H9 (cell line): ENCODE measurements around the gene FDX1. TPM values are rescaled to one million over a fixed set of nuclear protein-coding genes. Genes with fewer than 3 reads are reported as not detected.
"Not testable (repeated sequence)": the region's sequence is repeated elsewhere in the genome, so short reads cannot be mapped to it uniquely, and the experiment has no call there.

Experiments
- DNase-seq: peaks from one replicate; pipeline ENCODE4 v3.0.0-alpha.2; 2017
- H2AFZ ChIP-seq: one replicate; pipeline ENCODE4 v1.6.1; 2013; ENCODE audit warnings: mild to moderate bottlenecking, low read length, control low read depth, moderate library complexity
- H2AK5ac ChIP-seq: 2 replicates; pipeline ENCODE4 v1.6.1; 2013; ENCODE audit warnings: low read length, control low read depth, mixed read lengths; ENCODE audit not compliant: insufficient read length
- H2BK120ac ChIP-seq: one replicate; pipeline ENCODE4 v1.6.1; 2013; ENCODE audit warnings: low read depth, mild to moderate bottlenecking, low read length, control low read depth, inconsistent platforms; ENCODE audit not compliant: poor library complexity, severe bottlenecking
- H2BK12ac ChIP-seq: 2 replicates; pipeline ENCODE4 v1.6.1; 2013; ENCODE audit warnings: low read length, control low read depth, mixed read lengths, low read depth; ENCODE audit not compliant: insufficient read length
- H2BK15ac ChIP-seq: 2 replicates; pipeline ENCODE4 v1.6.1; 2013; ENCODE audit warnings: low read depth, low read length, control low read depth
- H2BK20ac ChIP-seq: one replicate; pipeline ENCODE4 v1.6.1; 2013; ENCODE audit warnings: low read depth, mild to moderate bottlenecking, low read length, control low read depth, inconsistent platforms; ENCODE audit not compliant: poor library complexity, severe bottlenecking
- H2BK5ac ChIP-seq: 2 replicates; pipeline ENCODE4 v1.6.1; 2013; ENCODE audit warnings: low read length, control low read depth, mixed read lengths; ENCODE audit not compliant: insufficient read length
- H3K14ac ChIP-seq: 2 replicates; pipeline ENCODE4 v1.6.1; 2013; ENCODE audit warnings: low read length, control low read depth; ENCODE audit not compliant: insufficient read depth
- H3K18ac ChIP-seq: 2 replicates; pipeline ENCODE4 v1.6.1; 2013; ENCODE audit warnings: low read depth, mild to moderate bottlenecking, mixed read lengths, low read length, control low read depth; ENCODE audit not compliant: insufficient read length
- H3K23ac ChIP-seq: 2 replicates; pipeline ENCODE4 v1.6.1; 2013; ENCODE audit warnings: low read length, control low read depth, mixed read lengths, low read depth; ENCODE audit not compliant: insufficient read length
- H3K23me2 ChIP-seq: 2 replicates; pipeline ENCODE4 v1.6.1; 2013; ENCODE audit warnings: low read depth, mild to moderate bottlenecking, mixed read lengths, low read length, control low read depth; ENCODE audit not compliant: insufficient read length, poor library complexity, severe bottlenecking
- H3K27ac ChIP-seq: 2 replicates; pipeline ENCODE4 v1.5.1; 2013; ENCODE audit warnings: low read length, control low read depth, mixed read lengths, low read depth; ENCODE audit not compliant: insufficient read length
- H3K27me3 ChIP-seq: 2 replicates; pipeline ENCODE4 v1.6.1; 2013; ENCODE audit warnings: low read length, control low read depth, inconsistent platforms; ENCODE audit not compliant: insufficient read depth
- H3K4ac ChIP-seq: 2 replicates; pipeline ENCODE4 v1.6.1; 2013; ENCODE audit warnings: low read depth, mild to moderate bottlenecking, control low read depth, inconsistent platforms, low read length, moderate library complexity
- H3K4me1 ChIP-seq: 2 replicates; pipeline ENCODE4 v1.6.1; 2013; ENCODE audit warnings: low read length, control low read depth, inconsistent platforms; ENCODE audit not compliant: insufficient read depth
- H3K4me2 ChIP-seq: 2 replicates; pipeline ENCODE4 v1.6.1; 2013; ENCODE audit warnings: low read length, control low read depth, mixed read lengths; ENCODE audit not compliant: insufficient read length, insufficient read depth
- H3K56ac ChIP-seq: 2 replicates; pipeline ENCODE4 v1.6.1; 2013; ENCODE audit warnings: low read depth, mild to moderate bottlenecking, mixed read lengths, low read length, control low read depth; ENCODE audit not compliant: insufficient read length
- H3K79me1 ChIP-seq: 2 replicates; pipeline ENCODE4 v1.6.1; 2013; ENCODE audit warnings: low read depth, mild to moderate bottlenecking, moderate library complexity, low read length, control low read depth, inconsistent platforms; ENCODE audit not compliant: insufficient read depth, poor library complexity, severe bottlenecking
- H3K79me2 ChIP-seq: 2 replicates; pipeline ENCODE4 v1.6.1; 2013; ENCODE audit warnings: low read length, control low read depth, inconsistent platforms; ENCODE audit not compliant: insufficient read depth
- H3K9ac ChIP-seq: 2 replicates; pipeline ENCODE4 v1.6.1; 2013; ENCODE audit warnings: low read length, control low read depth, mixed read lengths; ENCODE audit not compliant: insufficient read length; ENCODE audit errors: extremely low read depth
- H3K9me3 ChIP-seq: one replicate; pipeline ENCODE4 v1.6.1; 2013; ENCODE audit warnings: low read depth, low read length, inconsistent platforms; ENCODE audit not compliant: control insufficient read depth
- H3T11ph ChIP-seq: one replicate; pipeline ENCODE4 v1.6.1; 2013; ENCODE audit warnings: mild to moderate bottlenecking, low read length, control low read depth, inconsistent platforms
- H4K20me1 ChIP-seq: one replicate; pipeline ENCODE4 v1.6.1; 2013; ENCODE audit not compliant: control insufficient read depth, insufficient read length, insufficient read depth
- H4K5ac ChIP-seq: 2 replicates; pipeline ENCODE4 v1.6.1; 2013; ENCODE audit warnings: low read depth, mild to moderate bottlenecking, mixed read lengths, low read length, control low read depth; ENCODE audit not compliant: insufficient read length
- H4K8ac ChIP-seq: replicated peaks from 2 replicates; pipeline ENCODE4 v1.6.1; 2013; ENCODE audit warnings: low read length, control low read depth, mixed read lengths, low read depth; ENCODE audit not compliant: insufficient read length
- H4K91ac ChIP-seq: 2 replicates; pipeline ENCODE4 v1.6.1; 2013; ENCODE audit warnings: low read depth, mild to moderate bottlenecking, moderate library complexity, mixed read lengths, low read length, control low read depth; ENCODE audit not compliant: insufficient read length
- H3K27ac Mint-ChIP-seq, 3 experiments: 2 replicates in 2 of 3; 3 replicates in 1 of 3; pipeline ENCODE4 v1.8.0; 2020 to 2021; ENCODE audit warnings: mixed read lengths in 3 of 3, mild to moderate bottlenecking in 1 of 3, moderate library complexity in 1 of 3
- H3K27me3 Mint-ChIP-seq: 2 replicates; pipeline ENCODE4 v1.8.0; 2021; ENCODE audit warnings: low read depth, mild to moderate bottlenecking, moderate library complexity, mixed read lengths
- H3K36me3 Mint-ChIP-seq, 3 experiments: 2 replicates in 2 of 3; 3 replicates in 1 of 3; pipeline ENCODE4 v1.8.0; 2020 to 2021; ENCODE audit warnings: low read depth in 3 of 3, mixed read lengths in 3 of 3; ENCODE audit not compliant: insufficient read depth in 1 of 3
- H3K4me1 Mint-ChIP-seq, 2 experiments: 2 replicates each; pipeline ENCODE4 v1.8.0; 2020; ENCODE audit warnings: mixed read lengths in 2 of 2
- H3K4me3 Mint-ChIP-seq, 2 experiments: 2 replicates in 1 of 2; 3 replicates in 1 of 2; pipeline ENCODE4 v1.8.0; 2020 to 2021; ENCODE audit warnings: mild to moderate bottlenecking in 2 of 2, mixed read lengths in 2 of 2, moderate library complexity in 1 of 2
- H3K9me3 Mint-ChIP-seq, 2 experiments: 2 replicates in 1 of 2; 3 replicates in 1 of 2; pipeline ENCODE4 v1.8.0; 2020; ENCODE audit warnings: mild to moderate bottlenecking in 2 of 2, mixed read lengths in 2 of 2, moderate library complexity in 1 of 2
- WGBS: extraction: QIAGEN DNeasy Blood & Tissue Kit; methylation state at CpG from one replicate; pipeline ENCODE4 v1.1.7; 2013; ENCODE audit warnings: missing lambda C conversion rate, low lambda C conversion rate, mixed read lengths; ENCODE audit not compliant: insufficient read length; ENCODE audit errors: extremely low coverage; 5-methylcytosine and 5-hydroxymethylcytosine counted together
- total RNA-seq: library from RNA; stranded (reverse); gene quantifications from 2 replicates; pipeline ENCODE4 v1.2.1, GENCODE V29; 2021
- TF ChIP-seq, protein P1 (sequence below): fragments of 200-600 bp; sonication (generic); conservative IDR thresholded peaks from 3 replicates; pipeline ENCODE4 v1.8.0; 2021; ENCODE audit warnings: antibody characterized with exemption, mild to moderate bottlenecking

The FDX1 gene
- total RNA-seq, 1 experiment from 2014 or later = 10.1 TPM

DNA sequence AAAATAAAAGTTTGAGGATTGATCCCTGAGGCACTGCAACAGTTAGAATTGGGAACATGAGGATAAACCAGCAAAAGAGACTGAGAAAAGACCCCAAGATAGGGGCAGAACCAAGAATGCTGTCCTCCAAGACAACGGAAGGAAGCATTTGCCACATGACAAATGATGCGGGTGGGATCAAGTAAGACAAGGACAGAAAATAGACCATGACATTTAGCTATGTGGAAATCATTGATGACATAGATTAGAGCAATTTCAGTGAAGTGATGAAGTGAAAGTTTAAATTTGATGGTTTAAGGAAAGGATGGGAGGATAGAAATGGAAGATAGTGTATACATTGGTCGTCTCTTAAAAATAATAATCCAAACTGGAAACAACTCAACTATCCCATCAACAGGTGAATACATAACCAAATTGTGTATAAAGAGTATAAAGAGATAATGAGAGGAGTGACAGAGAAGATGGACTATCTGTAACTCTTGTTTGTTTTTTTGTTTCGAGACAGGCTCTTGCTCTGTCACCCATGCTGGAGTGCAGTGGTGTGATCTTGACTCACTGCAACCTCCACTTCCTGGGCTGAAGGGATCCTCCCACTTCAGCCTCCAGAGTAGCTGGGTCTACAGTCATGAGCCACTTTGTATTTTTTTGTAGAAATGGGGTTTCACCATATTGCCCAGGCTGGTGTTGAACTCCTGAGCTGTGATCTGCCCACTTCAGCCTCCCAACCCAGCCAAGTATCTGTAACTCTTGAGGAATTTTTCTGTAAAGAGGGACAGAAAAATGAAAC lies 48.7 kb upstream of the FDX1 start:
- no peak overlapping the region for H3K9ac ChIP-seq
- no peak overlapping the region for H3K27ac Mint-ChIP-seq
- no CpG with 5 or more reads among the region's 4 CpGs for WGBS

DNA sequence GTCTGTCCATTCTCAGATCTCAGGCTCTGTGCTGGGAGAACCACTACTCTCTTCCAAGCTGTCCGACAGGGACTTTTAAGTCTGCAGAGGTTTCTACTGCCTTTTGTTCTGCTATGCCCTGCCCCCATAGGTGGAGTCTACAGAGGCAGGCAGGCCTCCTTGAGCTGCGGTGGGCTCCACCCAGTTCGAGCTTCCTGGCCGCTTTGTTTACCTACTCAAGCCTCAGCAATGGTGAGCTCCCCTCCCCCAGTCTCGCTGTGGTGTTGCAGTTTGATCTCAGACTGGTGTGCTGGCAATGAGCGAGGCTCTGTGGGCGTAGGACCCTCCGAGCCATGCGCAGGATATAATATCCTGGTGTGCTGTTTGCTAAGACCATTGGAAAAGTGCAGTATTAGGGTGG lies 41.5 kb upstream of the FDX1 start:
- H3K4me1 Mint-ChIP-seq, H3K27ac ChIP-seq, H3K4ac ChIP-seq, H3K14ac ChIP-seq, H2AK5ac ChIP-seq, H3K27me3 ChIP-seq, H2BK5ac ChIP-seq, H2BK120ac ChIP-seq, H3K4me2 ChIP-seq, H4K20me1 ChIP-seq, H2BK12ac ChIP-seq, H4K5ac ChIP-seq, H3K23me2 ChIP-seq, H3K56ac ChIP-seq, H3K23ac ChIP-seq, H4K8ac ChIP-seq, H2AFZ ChIP-seq, H3T11ph ChIP-seq, H3K4me3 Mint-ChIP-seq, H2BK15ac ChIP-seq, H3K18ac ChIP-seq, H3K27me3 Mint-ChIP-seq, H3K9me3 ChIP-seq, H3K9ac ChIP-seq, H3K27ac Mint-ChIP-seq, H3K79me1 ChIP-seq, H2BK20ac ChIP-seq, H3K79me2 ChIP-seq, H3K4me1 ChIP-seq, DNase-seq, H4K91ac ChIP-seq: not testable (repeated sequence)
- peaks cover 31% of the 10 kb centered on the region in 2 experiments for H3K9me3 Mint-ChIP-seq
- H3K36me3 Mint-ChIP-seq = peaks cover 4 to 26% (median 16%) of the 10 kb centered on the region in 3 experiments
- WGBS = no CpG with 5 or more reads among the region's 9 CpGs

More for the DNA sequence above, 48.7 kb upstream of the FDX1 start:
- Histone ChIP-seq H3K4ac (no peak overlapping the region), H2AK5ac (no peak overlapping the region), H2AFZ (no peak overlapping the region), H3K27ac (no peak overlapping the region), H2BK12ac (no peak overlapping the region), H4K91ac (no peak overlapping the region), H3K14ac (no peak overlapping the region), H3K79me1 (no peaks in the 10 kb centered on the region), H3K9me3 (no peaks in the 10 kb centered on the region), H3K4me1 (no peaks in the 10 kb centered on the region), H3K56ac (no peak overlapping the region), H3K23ac (no peak overlapping the region), H2BK15ac (no peak overlapping the region), H2BK20ac (no peak overlapping the region), H3K27me3 (no peaks in the 10 kb centered on the region), H3K4me2 (no peak overlapping the region), H3T11ph (no peak overlapping the region), H2BK120ac (no peak overlapping the region), H3K23me2 (no peaks in the 10 kb centered on the region), H3K18ac (no peak overlapping the region), H4K5ac (no peak overlapping the region), H2BK5ac (no peak overlapping the region), H4K8ac (no peak overlapping the region), H3K79me2 (no peaks in the 10 kb centered on the region), H4K20me1 (no peaks in the 10 kb centered on the region)
- peaks cover 6 to 7% of the 10 kb centered on the region in 2 experiments for H3K4me1 Mint-ChIP-seq
- peaks cover 0 to 6% of the 10 kb centered on the region in 2 experiments; a peak in 4 of 5 replicates for H3K9me3 Mint-ChIP-seq
- peaks cover 4% of the 10 kb centered on the region; the same call in 1 of the 2 replicates for H3K27me3 Mint-ChIP-seq
- DNase-seq = no peak
- no peak overlapping the region for H3K4me3 Mint-ChIP-seq
- H3K36me3 Mint-ChIP-seq = no peaks in the 10 kb centered on the region
- TF ChIP-seq, protein P1, sequence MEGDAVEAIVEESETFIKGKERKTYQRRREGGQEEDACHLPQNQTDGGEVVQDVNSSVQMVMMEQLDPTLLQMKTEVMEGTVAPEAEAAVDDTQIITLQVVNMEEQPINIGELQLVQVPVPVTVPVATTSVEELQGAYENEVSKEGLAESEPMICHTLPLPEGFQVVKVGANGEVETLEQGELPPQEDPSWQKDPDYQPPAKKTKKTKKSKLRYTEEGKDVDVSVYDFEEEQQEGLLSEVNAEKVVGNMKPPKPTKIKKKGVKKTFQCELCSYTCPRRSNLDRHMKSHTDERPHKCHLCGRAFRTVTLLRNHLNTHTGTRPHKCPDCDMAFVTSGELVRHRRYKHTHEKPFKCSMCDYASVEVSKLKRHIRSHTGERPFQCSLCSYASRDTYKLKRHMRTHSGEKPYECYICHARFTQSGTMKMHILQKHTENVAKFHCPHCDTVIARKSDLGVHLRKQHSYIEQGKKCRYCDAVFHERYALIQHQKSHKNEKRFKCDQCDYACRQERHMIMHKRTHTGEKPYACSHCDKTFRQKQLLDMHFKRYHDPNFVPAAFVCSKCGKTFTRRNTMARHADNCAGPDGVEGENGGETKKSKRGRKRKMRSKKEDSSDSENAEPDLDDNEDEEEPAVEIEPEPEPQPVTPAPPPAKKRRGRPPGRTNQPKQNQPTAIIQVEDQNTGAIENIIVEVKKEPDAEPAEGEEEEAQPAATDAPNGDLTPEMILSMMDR = no peak
